ENCODE results near the gene CMTM4. TPM values are rescaled to one million over a fixed set of nuclear protein-coding genes. Genes with fewer than 3 reads are reported as not detected.
A peak's percentile ranks its signal among the peaks of the same experiment; 100 is the strongest.

The CMTM4 gene
- total RNA-seq, 1 donor from 2014 or later = 11.3 TPM

- H3K36me3 ChIP-seq = peaks cover 40% of the 10 kb centered on the region
- intact Hi-C loops (cut with micrococcal nuclease) = loop anchor here (10.0 kb wide), 1 partner anchor 54 kb away; the partner anchor contains the start of genes CKLF and TK2
- peak overlapping the region; percentile 44 for H3K27ac ChIP-seq (replicated peaks)
These were observed 88.1 kb downstream of the CMTM4 start for GRCh38 chr16:66608241-66609138.

GRCh38 chr16:66605979-66606751 is 90.4 kb downstream of the CMTM4 start:
- DNase-seq = no peak
- Histone ChIP-seq H3K36me3 (peaks cover 18% of the 10 kb centered on the region), H3K27ac (replicated peaks) (peak overlapping the region; percentile 97), H3K9me3 (replicated peaks) (no peaks in the 10 kb centered on the region), H3K4me3 (peak overlapping the region; percentile 88), H3K27me3 (ENCODE audit: low read depth) (no peaks in the 10 kb centered on the region), H3K4me1 (peaks cover 50% of the 10 kb centered on the region)
- intact Hi-C loops (cut with micrococcal nuclease) = loop anchor here (10.0 kb wide), 1 partner anchor 51 kb away; the partner anchor contains the start of genes CKLF and TK2
- no peak for TF ChIP-seq CTCF (IDR thresholded peaks at IDR 0.05; ENCODE audit: borderline replicate concordance)

More at GRCh38 chr16:66608241-66609138, 88.1 kb downstream of the CMTM4 start:
- Histone ChIP-seq H3K4me1 (peaks cover 49% of the 10 kb centered on the region), H3K27me3 (ENCODE audit: low read depth) (no peaks in the 10 kb centered on the region), H3K4me3 (no peak overlapping the region), H3K9me3 (replicated peaks) (no peaks in the 10 kb centered on the region)
- DNase-seq = peak; percentile 87
- TF ChIP-seq CTCF (IDR thresholded peaks at IDR 0.05; ENCODE audit: borderline replicate concordance) = peak; percentile 94

GRCh38 chr16:66605177-66605978 is 91.2 kb downstream of the CMTM4 start:
- peaks cover 50% of the 10 kb centered on the region for H3K4me1 ChIP-seq
- intact Hi-C loops (cut with micrococcal nuclease) = loop anchor here (10.0 kb wide), 1 partner anchor 51 kb away; the partner anchor contains the start of genes CKLF and TK2
- peaks cover 11% of the 10 kb centered on the region for H3K36me3 ChIP-seq
- H3K27me3 ChIP-seq (ENCODE audit: low read depth) = no peaks in the 10 kb centered on the region
- peak; percentile 74 for DNase-seq
- no peak for TF ChIP-seq CTCF (IDR thresholded peaks at IDR 0.05; ENCODE audit: borderline replicate concordance)
- H3K4me3 ChIP-seq = peak overlapping the region; percentile 88
- peak overlapping the region; percentile 97 for H3K27ac ChIP-seq (replicated peaks)
- no peaks in the 10 kb centered on the region for H3K9me3 ChIP-seq (replicated peaks)

GRCh38 chr16:66604376-66605176 is 92.0 kb downstream of the CMTM4 start, which contains the start of gene CMTM3:
Gene CMTM3 (plus strand): TSS chr16:66604704. CDS start chr16:66604806, 102 bp downstream.
- peak within 1 kb of the TSS; percentile 97 for H3K27ac ChIP-seq (replicated peaks)
- peaks cover 3% of the 10 kb centered on the region for H3K36me3 ChIP-seq
- H3K4me3 ChIP-seq = peak within 1 kb of the TSS; percentile 88
- H3K27me3 ChIP-seq (ENCODE audit: low read depth) = no peaks in the 10 kb centered on the region
- peak; percentile 75 for DNase-seq
- intact Hi-C loops (cut with micrococcal nuclease) = loop anchor here (10.0 kb wide), 1 partner anchor 50 kb away; the partner anchor contains the start of genes CKLF and TK2
- TF ChIP-seq CTCF (IDR thresholded peaks at IDR 0.05; ENCODE audit: borderline replicate concordance) = peak; percentile 86
- no peaks in the 10 kb centered on the region for H3K9me3 ChIP-seq (replicated peaks)
- peaks cover 50% of the 10 kb centered on the region for H3K4me1 ChIP-seq

Data from left ventricle myocardium inferior (tissue), 1 donor.